OCI-LY1 (cell line): ENCODE measurements around the gene KIAA1143.

Experiments
- EZH2 ChIP-seq: fragments of 200-600 bp; sonication (generic), shearing (Covaris generic); IDR thresholded peaks from 2 replicates; pipeline ENCODE4 v1.8.0; 2017; ENCODE audit warnings: borderline replicate concordance, mixed run types, mild to moderate bottlenecking, antibody characterized with exemption, low read length, moderate library complexity, mixed read lengths
- TF ChIP-seq, protein P1 (sequence below): fragments of 200-600 bp; sonication (generic), shearing (Covaris generic); IDR thresholded peaks from 2 replicates; pipeline ENCODE4 v1.5.1; 2017; ENCODE audit warnings: mild to moderate bottlenecking, antibody characterized with exemption, low read length, moderate library complexity, mixed read lengths

- TF ChIP-seq, protein P1, sequence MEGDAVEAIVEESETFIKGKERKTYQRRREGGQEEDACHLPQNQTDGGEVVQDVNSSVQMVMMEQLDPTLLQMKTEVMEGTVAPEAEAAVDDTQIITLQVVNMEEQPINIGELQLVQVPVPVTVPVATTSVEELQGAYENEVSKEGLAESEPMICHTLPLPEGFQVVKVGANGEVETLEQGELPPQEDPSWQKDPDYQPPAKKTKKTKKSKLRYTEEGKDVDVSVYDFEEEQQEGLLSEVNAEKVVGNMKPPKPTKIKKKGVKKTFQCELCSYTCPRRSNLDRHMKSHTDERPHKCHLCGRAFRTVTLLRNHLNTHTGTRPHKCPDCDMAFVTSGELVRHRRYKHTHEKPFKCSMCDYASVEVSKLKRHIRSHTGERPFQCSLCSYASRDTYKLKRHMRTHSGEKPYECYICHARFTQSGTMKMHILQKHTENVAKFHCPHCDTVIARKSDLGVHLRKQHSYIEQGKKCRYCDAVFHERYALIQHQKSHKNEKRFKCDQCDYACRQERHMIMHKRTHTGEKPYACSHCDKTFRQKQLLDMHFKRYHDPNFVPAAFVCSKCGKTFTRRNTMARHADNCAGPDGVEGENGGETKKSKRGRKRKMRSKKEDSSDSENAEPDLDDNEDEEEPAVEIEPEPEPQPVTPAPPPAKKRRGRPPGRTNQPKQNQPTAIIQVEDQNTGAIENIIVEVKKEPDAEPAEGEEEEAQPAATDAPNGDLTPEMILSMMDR, result no peak
- no peak for TF ChIP-seq EZH2
These were observed 21.5 kb upstream of the KIAA1143 start for GRCh38 chr3:44782891-44783290.
